ENCODE measurements around the gene EPHX1.
A peak's percentile ranks its signal among the peaks of the same experiment; 100 is the strongest.

The EPHX1 gene

GRCh38 chr1:225840223-225840610 lies 30.3 kb downstream of the EPHX1 start:
- DNase-seq (ENCODE audit: insufficient read length, low spot score) (no peak), FAIRE-seq (no peak)

GRCh38 chr1:225840713-225841112 lies 30.8 kb downstream of the EPHX1 start:
- DNase-seq (ENCODE audit: insufficient read length, low spot score): no peak
- FAIRE-seq: no peak

- DNase-seq (ENCODE audit: insufficient read length, low spot score) (no peak), FAIRE-seq (no peak)
Measured at GRCh38 chr1:225842074-225842473, 32.1 kb downstream of the EPHX1 start.

- DNase-seq (ENCODE audit: insufficient read length, low spot score) (no peak), FAIRE-seq (no peak)
Measured at GRCh38 chr1:225842788-225843425, 33.0 kb downstream of the EPHX1 start.

GRCh38 chr1:225843426-225843795 lies 33.5 kb downstream of the EPHX1 start:
- DNase-seq (ENCODE audit: insufficient read length, low spot score): no peak
- no peak for FAIRE-seq

GRCh38 chr1:225844236-225845061 lies 34.5 kb downstream of the EPHX1 start:
- DNase-seq (ENCODE audit: insufficient read length, low spot score) (no peak), FAIRE-seq (no peak)

- DNase-seq (ENCODE audit: insufficient read length, low spot score) (no peak), FAIRE-seq (no peak)
Measured at GRCh38 chr1:225845097-225845496, 35.2 kb downstream of the EPHX1 start.

- FAIRE-seq (no peak), DNase-seq (ENCODE audit: insufficient read length, low spot score) (peak; percentile 74)
Measured at GRCh38 chr1:225845571-225846259, 35.8 kb downstream of the EPHX1 start.

- FAIRE-seq (no peak), DNase-seq (ENCODE audit: insufficient read length, low spot score) (no peak)
Measured at GRCh38 chr1:225846331-225847310, 36.7 kb downstream of the EPHX1 start.

GRCh38 chr1:225847610-225848009 lies 37.7 kb downstream of the EPHX1 start:
- FAIRE-seq (no peak), DNase-seq (ENCODE audit: insufficient read length, low spot score) (no peak)

GRCh38 chr1:225848030-225848955 lies 38.4 kb downstream of the EPHX1 start:
- DNase-seq (ENCODE audit: insufficient read length, low spot score): no peak
- no peak for FAIRE-seq

GRCh38 chr1:225849925-225850324 lies 40.0 kb downstream of the EPHX1 start:
- FAIRE-seq: no peak
- no peak for DNase-seq (ENCODE audit: insufficient read length, low spot score)

- FAIRE-seq: no peak
Measured at GRCh38 chr1:225850370-225850769, 40.4 kb downstream of the EPHX1 start.

GRCh38 chr1:225851805-225852204 lies 41.9 kb downstream of the EPHX1 start:
- DNase-seq (ENCODE audit: insufficient read length, low spot score) (no peak), FAIRE-seq (no peak)

More at GRCh38 chr1:225850370-225850769, 40.4 kb downstream of the EPHX1 start:
- no peak for DNase-seq (ENCODE audit: insufficient read length, low spot score)

GRCh38 chr1:225852413-225853124 lies 42.6 kb downstream of the EPHX1 start:
- FAIRE-seq (no peak), DNase-seq (ENCODE audit: insufficient read length, low spot score) (no peak)

- FAIRE-seq (no peak), DNase-seq (ENCODE audit: insufficient read length, low spot score) (no peak)
Measured at GRCh38 chr1:225853441-225853840, 43.5 kb downstream of the EPHX1 start.

- DNase-seq (ENCODE audit: insufficient read length, low spot score) (no peak), FAIRE-seq (no peak)
Measured at GRCh38 chr1:225855503-225856300, 45.8 kb downstream of the EPHX1 start.

- DNase-seq (ENCODE audit: insufficient read length, low spot score) (no peak), FAIRE-seq (no peak)
Measured at GRCh38 chr1:225857256-225857655, 47.3 kb downstream of the EPHX1 start.

Data from HTR-8/SVneo (cell line).